Neural progenitor cell (in vitro differentiated cells): ENCODE measurements around the gene POFUT1. TPM values are rescaled to one million over a fixed set of nuclear protein-coding genes. Genes with fewer than 3 reads are reported as not detected.

Source experiments
- DNase-seq: peaks from one replicate; pipeline ENCODE4 v3.0.0-alpha.2; 2016; ENCODE audit warnings: low spot score
- H2AFZ ChIP-seq: fragments of 200-600 bp; sonication (generic); replicated peaks from 2 replicates; pipeline ENCODE4 v1.6.1; 2016; ENCODE audit warnings: antibody characterized with exemption
- H3F3A ChIP-seq: fragments of 200-600 bp; sonication (generic); 2 replicates; pipeline ENCODE4 v1.6.1; 2016; ENCODE audit warnings: antibody characterized with exemption, low read depth
- H3K27ac ChIP-seq: fragments of 200-600 bp; sonication (generic); 2 replicates; pipeline ENCODE4 v1.5.1; 2016; ENCODE audit warnings: mild to moderate bottlenecking
- H3K27me3 ChIP-seq: fragments of 200-600 bp; sonication (generic); 2 replicates; pipeline ENCODE4 v1.6.1; 2016; ENCODE audit warnings: mild to moderate bottlenecking, moderate library complexity
- H3K36me3 ChIP-seq: fragments of 200-600 bp; sonication (generic); 2 replicates; pipeline ENCODE4 v1.5.1; 2016
- H3K4me1 ChIP-seq: fragments of 200-600 bp; sonication (generic); 2 replicates; pipeline ENCODE4 v1.6.1; 2016; ENCODE audit warnings: mixed run types
- H3K4me2 ChIP-seq: fragments of 200-600 bp; sonication (generic); 2 replicates; pipeline ENCODE4 v1.6.1; 2016
- H3K4me3 ChIP-seq: fragments of 200-600 bp; sonication (generic); 2 replicates; pipeline ENCODE4 v1.5.1; 2016
- H3K79me2 ChIP-seq: fragments of 200-600 bp; sonication (generic); 2 replicates; pipeline ENCODE4 v1.6.1; 2016; ENCODE audit warnings: low read depth
- H3K9ac ChIP-seq: fragments of 200-600 bp; sonication (generic); 2 replicates; pipeline ENCODE4 v1.6.1; 2016
- H3K9me3 ChIP-seq: fragments of 200-600 bp; sonication (generic); 2 replicates; pipeline ENCODE4 v1.5.1; 2016; ENCODE audit warnings: low read depth
- H4K20me1 ChIP-seq: fragments of 200-600 bp; sonication (generic); 2 replicates; pipeline ENCODE4 v1.6.1; 2016; ENCODE audit warnings: low read depth
- H3K27ac Mint-ChIP-seq: 3 replicates; pipeline ENCODE4 v1.8.0; 2021; ENCODE audit warnings: mixed read lengths
- H3K27me3 Mint-ChIP-seq: 2 replicates; pipeline ENCODE4 v1.8.0; 2022; ENCODE audit warnings: low read depth, mild to moderate bottlenecking, inconsistent platforms, moderate library complexity, mixed read lengths; ENCODE audit not compliant: insufficient read depth
- H3K36me3 Mint-ChIP-seq: 3 replicates; pipeline ENCODE4 v1.8.0; 2021; ENCODE audit warnings: mixed read lengths
- H3K4me1 Mint-ChIP-seq: 3 replicates; pipeline ENCODE4 v1.8.0; 2021; ENCODE audit warnings: mixed read lengths
- H3K4me3 Mint-ChIP-seq: 3 replicates; pipeline ENCODE4 v1.8.0; 2021; ENCODE audit warnings: mild to moderate bottlenecking, moderate library complexity, mixed read lengths
- H3K9me3 Mint-ChIP-seq: 3 replicates; pipeline ENCODE4 v1.8.0; 2020; ENCODE audit warnings: mixed read lengths
- CTCF ChIP-seq: fragments of 200-600 bp; sonication (generic); IDR thresholded peaks from 2 replicates; pipeline ENCODE4 v1.5.1; 2017; ENCODE audit warnings: antibody characterized with exemption, mild to moderate bottlenecking
- EZH2 ChIP-seq: fragments of 200-600 bp; sonication (generic); IDR thresholded peaks from 2 replicates; pipeline ENCODE4 v1.6.1; 2017; ENCODE audit warnings: antibody characterized with exemption, mild to moderate bottlenecking, moderate library complexity
- EZH2phosphoT487 ChIP-seq: fragments of 200-600 bp; sonication (generic); IDR thresholded peaks from 2 replicates; pipeline ENCODE4 v1.6.1; 2017; ENCODE audit warnings: antibody characterized with exemption
- total RNA-seq: library from RNA; depleted of rRNA; stranded (reverse); fragments of >200 nt; gene quantifications from 2 replicates; pipeline ENCODE4 v1.2.3, GENCODE V29; 2015; ENCODE audit warnings: low replicate concordance

Gene POFUT1
- total RNA-seq, 1 donor from 2014 or later, result 22.3 TPM

- H3K9me3 ChIP-seq, result no peaks in the 10 kb centered on the region
- Mint-ChIP-seq H3K36me3 (no peaks in the 10 kb centered on the region), H3K9me3 (no peaks in the 10 kb centered on the region), H3K4me3 (no peak overlapping the region), H3K27me3 (peaks cover 3% of the 10 kb centered on the region), H3K4me1 (peaks cover 12% of the 10 kb centered on the region), H3K27ac (no peak overlapping the region)
- H3K36me3 ChIP-seq, result no peaks in the 10 kb centered on the region
- H3K4me3 ChIP-seq, result no peak overlapping the region
- H3K9ac ChIP-seq, result no peak overlapping the region
- DNase-seq, result no peak
- peaks cover 7% of the 10 kb centered on the region for H3K4me1 ChIP-seq
- H3K27ac ChIP-seq, result no peak overlapping the region
- peaks cover 59% of the 10 kb centered on the region for H3K79me2 ChIP-seq
- TF ChIP-seq CTCF (no peak), EZH2 (no peak), EZH2phosphoT487 (no peak)
- peaks cover 20% of the 10 kb centered on the region for H4K20me1 ChIP-seq
- no peaks in the 10 kb centered on the region for H3K27me3 ChIP-seq
- no peak overlapping the region for H2AFZ ChIP-seq
- no peaks in the 10 kb centered on the region for H3F3A ChIP-seq
- H3K4me2 ChIP-seq, result no peak overlapping the region
Observed at GRCh38 chr20:32281711-32282110, 74.0 kb downstream of the POFUT1 start.

DNA sequence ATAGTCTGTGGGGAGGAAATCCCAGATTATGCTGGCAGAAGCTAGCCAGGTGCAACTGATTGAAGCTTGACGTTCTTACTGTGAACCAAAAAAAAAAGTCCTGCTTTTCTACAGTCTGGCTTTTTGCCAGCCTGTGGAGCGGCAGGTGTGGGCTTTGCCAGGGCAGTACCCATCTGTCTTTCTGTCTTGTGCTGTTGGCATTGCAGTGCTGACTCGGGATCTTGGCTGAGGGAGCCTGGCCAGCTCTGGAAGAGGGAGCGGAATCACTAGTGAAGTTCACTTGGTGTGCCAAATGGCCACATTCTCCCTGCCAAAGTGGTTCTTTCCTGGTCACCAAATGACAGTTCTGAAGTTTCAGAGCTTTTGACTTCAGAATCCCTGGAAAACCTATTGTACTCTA is 74.8 kb downstream of the POFUT1 start:
- TF ChIP-seq EZH2phosphoT487 (no peak), CTCF (no peak), EZH2 (no peak)
- H3K9me3 Mint-ChIP-seq, result no peaks in the 10 kb centered on the region
- H3K4me1 Mint-ChIP-seq, result peaks cover 10% of the 10 kb centered on the region

DNA sequence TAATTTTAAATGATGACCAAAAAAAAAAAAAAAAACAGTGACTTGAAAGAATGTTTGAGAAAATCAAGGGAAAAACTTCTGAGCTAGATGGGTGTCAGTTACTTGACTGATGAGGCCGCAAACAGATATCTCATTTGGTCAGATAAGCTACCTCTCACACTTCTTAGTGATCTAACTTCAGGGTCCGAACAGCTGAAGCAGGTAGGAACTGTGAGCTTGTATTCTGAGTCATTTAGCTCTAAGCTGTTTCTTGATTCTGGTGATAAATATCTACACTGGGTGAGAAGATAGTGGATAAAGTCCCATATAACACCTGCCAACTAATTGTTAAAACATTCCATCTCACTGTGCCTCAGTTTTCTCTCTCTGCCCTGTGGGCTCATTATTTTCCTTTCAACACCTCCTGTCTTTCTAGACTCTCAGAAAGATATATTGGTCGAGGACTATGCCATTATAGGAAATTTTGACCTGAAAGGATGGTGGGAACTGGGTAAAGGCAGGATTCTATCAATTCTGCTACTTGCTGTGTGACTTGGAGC is 77.5 kb downstream of the POFUT1 start:
- TF ChIP-seq EZH2 (no peak), EZH2phosphoT487 (no peak), CTCF (no peak)
- Mint-ChIP-seq H3K27me3 (no peaks in the 10 kb centered on the region), H3K4me3 (no peak overlapping the region), H3K9me3 (no peaks in the 10 kb centered on the region), H3K4me1 (no peaks in the 10 kb centered on the region), H3K36me3 (no peaks in the 10 kb centered on the region), H3K27ac (no peak overlapping the region)
- Histone ChIP-seq H3F3A (no peaks in the 10 kb centered on the region), H3K4me3 (no peak overlapping the region), H4K20me1 (peaks cover 15% of the 10 kb centered on the region), H3K9ac (no peak overlapping the region), H3K4me2 (no peak overlapping the region), H3K9me3 (no peaks in the 10 kb centered on the region), H2AFZ (no peak overlapping the region), H3K27me3 (no peaks in the 10 kb centered on the region), H3K36me3 (no peaks in the 10 kb centered on the region), H3K4me1 (no peaks in the 10 kb centered on the region), H3K79me2 (peaks cover 44% of the 10 kb centered on the region), H3K27ac (no peak overlapping the region)
- no peak for DNase-seq

More for the DNA sequence above, 74.8 kb downstream of the POFUT1 start:
- Mint-ChIP-seq H3K36me3 (no peaks in the 10 kb centered on the region), H3K4me3 (no peak overlapping the region), H3K27me3 (no peaks in the 10 kb centered on the region), H3K27ac (no peak overlapping the region)
- Histone ChIP-seq H3K27ac (no peak overlapping the region), H3K36me3 (no peaks in the 10 kb centered on the region), H3K4me1 (peaks cover 7% of the 10 kb centered on the region), H3K27me3 (no peaks in the 10 kb centered on the region), H2AFZ (no peak overlapping the region), H3K9ac (no peak overlapping the region), H3F3A (no peaks in the 10 kb centered on the region), H3K4me2 (no peak overlapping the region), H3K9me3 (no peaks in the 10 kb centered on the region), H3K79me2 (peaks cover 66% of the 10 kb centered on the region), H4K20me1 (peaks cover 20% of the 10 kb centered on the region), H3K4me3 (no peak overlapping the region)
- no peak for DNase-seq
